ENCODE data around the gene TMEM245.

The TMEM245 gene

GRCh38 chr9:109031241-109031640 lies 88.5 kb downstream of the TMEM245 start:
- no peak for DNase-seq (ENCODE audit: low read depth in 2 of 2, low spot score in 1 of 2)

- no peak for DNase-seq (ENCODE audit: low read depth in 2 of 2, low spot score in 1 of 2)
These were observed 89.3 kb downstream of the TMEM245 start for GRCh38 chr9:109030426-109030825.

DNA sequence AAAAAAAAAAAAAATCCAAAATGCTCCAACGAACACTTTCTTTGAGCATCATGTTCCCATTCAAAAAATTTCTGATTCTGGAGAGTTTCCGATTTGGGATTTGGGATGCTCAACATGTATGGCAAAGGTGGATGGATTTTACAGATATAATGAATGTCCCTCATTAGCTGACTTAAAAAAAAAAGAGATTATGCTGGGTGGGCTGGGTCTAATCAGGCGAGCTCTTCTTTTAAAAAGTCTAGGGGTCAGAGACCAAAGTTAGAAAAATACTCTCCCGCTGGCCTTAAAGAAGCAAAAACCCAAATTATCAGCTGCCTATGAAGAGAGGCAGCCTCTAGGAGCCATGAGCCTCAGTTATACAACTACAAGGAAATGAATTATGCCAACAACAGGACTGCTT lies 91.3 kb downstream of the TMEM245 start:
- DNase-seq (ENCODE audit: low read depth in 2 of 2, low spot score in 1 of 2), result no peak

GRCh38 chr9:109027176-109027575 lies 92.6 kb downstream of the TMEM245 start:
- DNase-seq (ENCODE audit: low read depth in 2 of 2, low spot score in 1 of 2), result no peak

DNA sequence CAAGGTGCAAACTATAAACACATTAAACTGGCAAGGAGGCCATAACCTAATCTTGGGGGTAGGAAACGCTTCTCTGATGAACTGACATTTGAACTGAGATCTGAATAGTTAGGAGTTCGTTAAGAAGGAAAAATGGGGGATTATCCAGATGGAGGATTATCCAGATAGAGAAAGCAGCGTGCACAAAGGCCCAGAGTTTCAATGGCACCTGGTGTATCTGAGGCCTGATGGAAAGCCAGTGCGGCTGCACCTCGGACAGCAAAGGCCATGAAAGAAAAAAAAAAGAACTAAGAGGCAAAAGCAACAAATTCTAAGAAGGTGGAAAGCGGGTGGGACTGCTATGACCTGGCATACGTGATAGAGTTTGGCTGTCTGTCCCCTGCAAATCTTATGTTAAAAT lies 93.4 kb downstream of the TMEM245 start:
- DNase-seq (ENCODE audit: low read depth in 2 of 2, low spot score in 1 of 2), result no peak

GRCh38 chr9:109022873-109023272 lies 96.9 kb downstream of the TMEM245 start:
- DNase-seq (ENCODE audit: low read depth in 2 of 2, low spot score in 1 of 2), result no peak

- no peak for DNase-seq (ENCODE audit: low read depth in 2 of 2, low spot score in 1 of 2)
These were observed 98.9 kb downstream of the TMEM245 start for GRCh38 chr9:109020581-109021511.

GRCh38 chr9:109020113-109020512 lies 99.6 kb downstream of the TMEM245 start:
- DNase-seq (ENCODE audit: low read depth in 2 of 2, low spot score in 1 of 2), result no peak

DNA sequence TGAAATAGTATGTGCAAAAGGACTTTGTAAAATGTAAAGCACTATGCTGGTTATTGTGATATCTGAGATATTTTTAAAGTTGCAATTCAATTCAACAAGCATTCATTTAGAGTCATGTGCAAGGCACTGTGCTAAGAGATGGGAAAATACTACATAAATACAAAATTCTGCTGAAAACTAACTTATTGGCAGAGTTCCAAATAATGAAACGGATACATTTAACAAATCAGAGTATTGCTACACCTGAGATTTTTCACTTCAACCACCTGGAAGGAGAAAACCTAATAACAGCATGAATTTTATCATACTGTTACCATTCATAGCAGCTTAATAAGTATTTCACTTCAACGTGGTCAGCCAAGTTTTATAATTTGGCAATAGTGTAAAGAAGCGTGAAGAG lies 100.3 kb downstream of the TMEM245 start:
- no peak for DNase-seq (ENCODE audit: low read depth in 2 of 2, low spot score in 1 of 2)

GRCh38 chr9:109017493-109017892 lies 102.3 kb downstream of the TMEM245 start:
- no peak for DNase-seq (ENCODE audit: low read depth in 2 of 2, low spot score in 1 of 2)

DNA sequence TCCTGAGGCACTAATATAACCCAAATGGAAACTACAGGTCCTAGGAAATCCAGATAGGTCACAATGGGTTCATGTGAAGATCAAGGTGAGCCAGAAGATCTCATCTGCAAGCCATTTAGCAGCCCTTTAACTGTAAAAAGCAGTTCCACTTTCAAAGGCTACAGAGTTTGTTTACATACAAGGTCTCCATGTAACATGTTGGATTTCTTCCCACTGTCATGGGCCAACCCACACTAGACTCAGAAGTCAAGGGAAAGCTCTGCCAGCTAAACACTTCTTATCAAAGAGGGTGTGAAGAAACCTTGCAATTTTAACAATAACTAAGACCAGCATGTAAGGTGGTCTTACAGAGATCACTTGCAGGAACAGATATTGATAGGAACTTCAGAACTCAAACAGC lies 102.7 kb downstream of the TMEM245 start:
- no peak for DNase-seq (ENCODE audit: low read depth in 2 of 2, low spot score in 1 of 2)

DNA sequence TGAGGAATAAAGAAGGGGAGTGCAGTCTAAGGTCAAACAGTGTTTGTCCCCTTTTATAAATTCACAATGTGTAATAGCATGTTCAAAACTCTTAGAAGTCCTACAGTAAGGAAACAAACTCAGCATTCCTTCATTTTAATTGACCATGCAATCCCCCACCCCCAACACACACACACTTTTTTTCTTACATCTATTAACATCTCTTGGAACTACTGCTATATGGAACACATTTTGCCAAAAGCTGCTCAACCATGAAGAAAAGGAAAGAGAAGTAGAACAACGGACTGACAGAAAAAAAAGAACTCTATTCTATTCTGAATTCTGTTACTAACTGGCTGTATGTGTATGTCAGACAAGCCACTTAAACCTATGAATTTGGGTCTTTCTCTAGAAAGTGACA lies 103.6 kb downstream of the TMEM245 start:
- no peak for DNase-seq (ENCODE audit: low read depth in 2 of 2, low spot score in 1 of 2)

DNA sequence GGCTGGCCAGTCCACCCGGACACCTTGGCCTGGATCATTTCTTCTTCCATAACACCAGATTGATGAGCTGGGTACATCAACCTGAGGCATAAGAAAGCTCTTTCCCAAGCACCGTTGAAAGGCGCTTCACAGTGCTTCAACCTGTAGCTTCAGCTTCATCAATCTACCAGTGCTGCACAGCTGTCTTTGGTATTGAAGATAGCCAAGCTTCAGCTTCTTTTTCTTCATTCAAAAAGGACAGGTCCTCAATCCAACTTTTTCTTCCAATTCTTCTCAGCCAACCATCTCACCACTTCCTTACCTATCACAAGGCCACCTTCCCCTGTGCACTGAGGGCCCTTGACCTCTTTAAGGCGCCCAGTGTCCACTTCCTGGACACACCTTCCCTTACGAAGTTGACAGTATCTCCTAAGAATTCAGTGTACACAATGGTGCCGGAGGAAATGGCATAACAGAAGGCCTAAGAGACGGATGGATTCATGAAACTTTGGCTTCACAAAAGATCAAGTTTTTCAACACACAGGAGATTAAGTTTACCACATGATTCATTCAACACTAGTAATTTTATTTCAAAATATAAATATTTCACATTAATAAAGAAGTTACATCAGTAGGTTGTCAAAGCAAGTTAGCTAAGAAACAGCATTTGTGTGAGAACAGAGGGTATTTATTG lies 105.0 kb downstream of the TMEM245 start:
- DNase-seq (ENCODE audit: low read depth in 2 of 2, low spot score in 1 of 2), result no peak

GRCh38 chr9:109013679-109014607 lies 105.8 kb downstream of the TMEM245 start:
- DNase-seq (ENCODE audit: low read depth in 2 of 2, low spot score in 1 of 2), result no peak

GRCh38 chr9:109012876-109013678 lies 106.7 kb downstream of the TMEM245 start, which contains the start of gene CTNNAL1:
CTNNAL1 (minus strand) TSS chr9:109013499; CDS start chr9:109013442, 57 bp downstream.
- DNase-seq (ENCODE audit: low read depth in 2 of 2, low spot score in 1 of 2), result peak; percentile 52 to 80

DNA sequence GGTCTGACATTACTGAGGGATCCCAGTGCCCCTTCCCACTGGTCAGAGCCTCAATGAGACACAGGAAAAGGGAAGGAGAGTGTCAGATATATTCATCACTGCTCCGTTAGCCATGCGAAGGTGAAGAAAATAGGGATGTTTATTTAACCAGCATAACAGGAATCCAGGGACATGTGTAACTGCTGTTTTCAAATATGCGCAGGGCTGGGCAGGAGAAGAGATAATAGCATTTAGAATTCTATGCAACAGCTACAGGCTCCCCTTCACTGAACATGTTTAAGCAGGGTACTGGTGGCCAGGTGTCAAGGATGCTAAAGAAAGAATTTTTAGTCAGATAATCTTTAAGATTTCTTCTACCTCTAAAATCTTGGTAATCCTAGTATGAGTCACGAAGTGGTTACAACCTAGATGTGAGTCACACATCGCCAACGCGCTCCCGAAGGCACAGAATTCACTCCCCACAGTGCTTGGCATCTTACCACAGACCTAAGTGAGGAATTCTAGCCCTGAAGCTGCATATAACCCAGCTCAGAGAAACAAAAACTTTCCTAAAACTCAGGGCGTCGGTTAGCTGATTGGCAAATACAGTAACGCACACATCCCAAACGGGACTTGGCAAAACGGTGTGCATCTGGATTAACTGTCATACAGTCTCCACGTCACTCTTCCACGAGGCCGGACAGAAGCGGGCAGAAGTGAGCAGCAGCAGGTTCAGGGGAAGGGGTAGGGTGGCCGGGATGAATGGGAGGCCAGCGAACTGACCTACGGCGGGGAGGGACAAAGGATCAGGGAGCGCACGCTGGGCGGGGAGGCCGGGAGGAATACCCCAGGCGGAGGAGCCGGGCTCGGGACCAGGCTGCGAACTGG lies 107.5 kb downstream of the TMEM245 start:
- DNase-seq (ENCODE audit: low read depth in 2 of 2, low spot score in 1 of 2), result peak in 1 of 2 donors; percentile 12

DNA sequence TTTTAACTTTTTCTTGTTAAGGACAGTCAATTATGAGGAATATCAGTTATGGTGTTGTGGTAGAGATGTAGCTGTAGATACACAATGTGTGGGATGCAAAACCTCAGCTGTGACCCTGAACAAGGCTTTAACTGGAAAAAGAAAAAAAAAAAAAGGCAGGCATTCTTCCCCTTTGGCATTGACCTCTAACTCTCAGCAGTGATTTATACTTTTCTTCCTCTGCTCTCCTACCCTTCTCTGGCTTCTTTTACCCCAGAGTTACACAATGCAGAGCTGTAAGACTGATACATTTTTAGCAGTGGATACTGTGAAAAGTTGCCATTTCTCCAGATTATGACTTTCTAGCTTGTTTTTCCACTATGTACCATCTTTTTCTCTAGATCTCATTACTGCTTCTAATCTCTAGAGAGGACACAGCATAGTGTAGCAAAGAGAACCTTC lies 108.5 kb downstream of the TMEM245 start:
- DNase-seq (ENCODE audit: low read depth in 2 of 2, low spot score in 1 of 2), result no peak

- DNase-seq (ENCODE audit: low read depth in 2 of 2, low spot score in 1 of 2), result peak; percentile 34 to 47
These were observed 109.0 kb downstream of the TMEM245 start for GRCh38 chr9:109010746-109011145.

GRCh38 chr9:109005678-109006077 lies 114.1 kb downstream of the TMEM245 start:
- no peak for DNase-seq (ENCODE audit: low read depth in 2 of 2, low spot score in 1 of 2)

Measured in stimulated activated CD8-positive, alpha-beta memory T cell treated with anti-CD3 and anti-CD28 coated beads, Interleukin-4, amount 100 ng/mL, for 4 hours (primary cell).